Prostate gland (tissue), 2 donors: ENCODE results near the gene PAPSS2. TPM values are rescaled to one million over a fixed set of nuclear protein-coding genes. Genes with fewer than 3 reads are reported as not detected.
"Not testable (repeated sequence)": the region's sequence is repeated elsewhere in the genome, so short reads cannot be mapped to it uniquely, and the experiment has no call there.

ENCODE experiments used
- DNase-seq: peaks from one replicate; pipeline ENCODE4 v3.0.0-alpha.2; 2019; ENCODE audit warnings: low spot score
- H3K27ac ChIP-seq, 2 donors: fragments of 200-600 bp; sonication (generic); 2 replicates each; pipeline ENCODE4 v1.5.1; 2017 to 2019
- H3K27me3 ChIP-seq: fragments of 200-600 bp; sonication (generic); replicated peaks from 2 replicates; pipeline ENCODE4 v1.5.1; 2019; ENCODE audit not compliant: insufficient read depth
- H3K36me3 ChIP-seq, 2 donors: fragments of 200-600 bp; sonication (generic); 1 replicate in 1 of 2; 2 replicates in 1 of 2; pipeline versions ENCODE4 v1.5.1 to v1.8.1; 2017 to 2019
- H3K4me1 ChIP-seq: fragments of 200-600 bp; sonication (generic); replicated peaks from 2 replicates; pipeline ENCODE4 v1.5.1; 2019
- H3K4me3 ChIP-seq, 2 donors: fragments of 200-600 bp; sonication (generic); 2 replicates each; pipeline ENCODE4 v1.5.1; 2017 to 2019
- H3K9me3 ChIP-seq: fragments of 200-600 bp; sonication (generic); 2 replicates; pipeline ENCODE4 v1.5.1; 2017
- POLR2A ChIP-seq: fragments of 450-650 bp; IDR thresholded peaks from one replicate; pipeline ENCODE4 v1.6.1; 2016; ENCODE audit warnings: antibody characterized with exemption, mild to moderate bottlenecking
- POLR2AphosphoS5 ChIP-seq: sonication (generic); formaldehyde crosslinking; IDR thresholded peaks from one replicate; pipeline ENCODE4 v1.6.1; 2017; ENCODE audit warnings: antibody characterized with exemption
- WGBS: methylation state at CpG from one replicate; pipeline ENCODE4 v1.1.5; 2018; 5-methylcytosine and 5-hydroxymethylcytosine counted together
- intact Hi-C: fragments of 100-400 bp; cut with DNase I; formaldehyde crosslinking; loops from one replicate; pipeline ENCODE4 v1.14.2; 2022
- total RNA-seq, 2 donors: library from RNA; depleted of rRNA; stranded (reverse); fragments of >200 nt; gene quantifications; one replicate each; pipeline ENCODE4 v1.1.0, GENCODE V29; 2016
- TF ChIP-seq, protein P1 (sequence below), 4 experiments: fragments of 200-600 bp in 2 of 4; fragments of 450-650 bp in 2 of 4; sonication (generic) in 2 of 4; IDR thresholded peaks; 1 replicate in 3 of 4; 2 replicates in 1 of 4; pipeline ENCODE4 v1.5.1; 2016 to 2019; ENCODE audit warnings: antibody characterized with exemption in 4 of 4, mild to moderate bottlenecking in 2 of 4, moderate library complexity in 2 of 4

The PAPSS2 gene
- total RNA-seq, 2 donors from 2014 or later = 5.5 to 9.0 TPM

DNA sequence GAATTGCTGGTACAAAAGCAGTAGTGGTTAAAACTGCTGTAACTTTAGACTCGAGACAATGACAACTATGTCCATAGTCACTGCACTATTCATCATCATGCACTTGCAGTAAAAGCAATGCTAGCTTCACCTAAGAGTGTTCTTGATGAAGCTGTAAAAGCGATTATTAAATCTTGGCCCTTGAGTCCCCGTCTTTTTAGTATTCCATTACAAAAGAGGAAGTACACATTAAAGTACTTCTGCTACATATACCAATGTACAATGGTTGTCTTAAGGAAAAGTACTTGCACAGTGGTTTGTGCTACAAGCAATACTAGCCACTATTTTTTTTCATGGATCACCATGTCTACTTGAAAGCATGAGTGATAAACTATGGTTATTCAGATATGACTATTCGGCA is 80.0 kb downstream of the PAPSS2 start:
- 71% methylated on average over 4 of the region's 4 CpGs for WGBS
- H3K27me3 ChIP-seq = no peaks in the 10 kb centered on the region
- H3K9me3 ChIP-seq = no peaks in the 10 kb centered on the region
- no peaks in the 10 kb centered on the region for H3K4me1 ChIP-seq
- H3K4me3 ChIP-seq = no peak overlapping the region
- H3K27ac ChIP-seq = no peak overlapping the region
- no peaks in the 10 kb centered on the region for H3K36me3 ChIP-seq
- DNase-seq = no peak
- intact Hi-C loops = loop anchor here (5.0 kb wide), 1 partner anchor 207 kb away; no protein-coding TSS in a partner anchor
- TF ChIP-seq, protein P1, sequence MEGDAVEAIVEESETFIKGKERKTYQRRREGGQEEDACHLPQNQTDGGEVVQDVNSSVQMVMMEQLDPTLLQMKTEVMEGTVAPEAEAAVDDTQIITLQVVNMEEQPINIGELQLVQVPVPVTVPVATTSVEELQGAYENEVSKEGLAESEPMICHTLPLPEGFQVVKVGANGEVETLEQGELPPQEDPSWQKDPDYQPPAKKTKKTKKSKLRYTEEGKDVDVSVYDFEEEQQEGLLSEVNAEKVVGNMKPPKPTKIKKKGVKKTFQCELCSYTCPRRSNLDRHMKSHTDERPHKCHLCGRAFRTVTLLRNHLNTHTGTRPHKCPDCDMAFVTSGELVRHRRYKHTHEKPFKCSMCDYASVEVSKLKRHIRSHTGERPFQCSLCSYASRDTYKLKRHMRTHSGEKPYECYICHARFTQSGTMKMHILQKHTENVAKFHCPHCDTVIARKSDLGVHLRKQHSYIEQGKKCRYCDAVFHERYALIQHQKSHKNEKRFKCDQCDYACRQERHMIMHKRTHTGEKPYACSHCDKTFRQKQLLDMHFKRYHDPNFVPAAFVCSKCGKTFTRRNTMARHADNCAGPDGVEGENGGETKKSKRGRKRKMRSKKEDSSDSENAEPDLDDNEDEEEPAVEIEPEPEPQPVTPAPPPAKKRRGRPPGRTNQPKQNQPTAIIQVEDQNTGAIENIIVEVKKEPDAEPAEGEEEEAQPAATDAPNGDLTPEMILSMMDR (IDR thresholded peaks at IDR 0.05) = no peak
- TF ChIP-seq POLR2AphosphoS5 (no peak), POLR2A (no peak)

GRCh38 chr10:87740254-87740655 is 80.6 kb downstream of the PAPSS2 start:
- intact Hi-C loops = no loop called here
- Histone ChIP-seq H3K4me1 (no peaks in the 10 kb centered on the region), H3K36me3 (no peaks in the 10 kb centered on the region), H3K27ac (no peak overlapping the region), H3K27me3 (no peaks in the 10 kb centered on the region), H3K4me3 (no peak overlapping the region), H3K9me3 (no peaks in the 10 kb centered on the region)
- no peak for DNase-seq
- TF ChIP-seq POLR2AphosphoS5 (no peak), POLR2A (no peak)
- TF ChIP-seq, protein P1 (IDR thresholded peaks at IDR 0.05) = no peak

DNA sequence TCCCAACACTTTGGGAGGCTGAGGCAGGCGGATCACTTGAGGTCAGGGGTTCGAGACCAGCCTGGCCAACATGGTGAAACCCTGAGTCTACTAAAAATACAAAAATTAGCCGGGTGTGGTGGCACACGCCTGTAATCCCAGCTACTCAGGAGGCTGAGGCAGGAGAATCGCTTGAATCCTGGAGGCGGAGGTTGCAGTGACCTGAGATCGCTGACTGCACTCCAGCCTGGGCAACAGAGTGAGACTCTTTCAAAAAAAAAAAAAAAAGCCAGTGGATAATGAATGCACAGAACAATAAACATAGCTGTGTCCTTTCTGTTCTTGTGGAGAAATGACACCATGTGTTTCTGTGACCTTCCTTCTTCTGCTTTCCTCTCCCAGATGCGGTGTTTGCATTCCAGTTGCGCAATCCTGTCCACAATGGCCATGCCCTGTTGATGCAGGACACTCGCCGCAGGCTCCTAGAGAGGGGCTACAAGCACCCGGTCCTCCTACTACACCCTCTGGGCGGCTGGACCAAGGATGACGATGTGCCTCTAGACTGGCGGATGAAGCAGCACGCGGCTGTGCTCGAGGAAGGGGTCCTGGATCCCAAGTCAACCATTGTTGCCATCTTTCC is 83.4 kb downstream of the PAPSS2 start:
- H3K9me3 ChIP-seq, intact Hi-C loops, H3K27ac ChIP-seq, H3K27me3 ChIP-seq, DNase-seq, H3K4me1 ChIP-seq, H3K36me3 ChIP-seq, H3K4me3 ChIP-seq: not testable (repeated sequence)
- WGBS = 95% methylated on average over 18 of the region's 18 CpGs

DNA sequence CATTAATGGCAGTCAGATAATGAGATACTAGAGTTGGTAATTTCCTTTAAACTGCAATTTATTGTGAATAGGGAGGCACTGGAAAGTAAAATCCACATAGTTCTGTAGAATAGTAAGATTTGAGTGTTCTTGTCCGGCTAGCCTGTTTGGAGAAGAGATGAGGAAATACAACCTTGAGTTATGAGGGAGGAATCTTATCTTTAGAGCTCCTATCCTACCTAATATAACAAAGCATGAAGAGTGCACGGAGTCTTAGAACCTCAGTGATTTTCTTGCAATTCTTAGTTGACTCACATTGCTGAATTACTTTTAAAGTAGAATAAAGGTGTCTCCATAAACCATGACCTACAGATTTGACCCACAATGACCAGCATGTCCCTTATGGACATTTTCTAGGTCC is 84.9 kb downstream of the PAPSS2 start:
- Histone ChIP-seq H3K27ac (no peak overlapping the region), H3K4me1 (no peaks in the 10 kb centered on the region), H3K9me3 (no peaks in the 10 kb centered on the region), H3K36me3 (no peaks in the 10 kb centered on the region), H3K4me3 (no peak overlapping the region), H3K27me3 (no peaks in the 10 kb centered on the region)
- intact Hi-C loops = no loop called here
- no peak for DNase-seq
- no peak for TF ChIP-seq POLR2A
- no peak for TF ChIP-seq POLR2AphosphoS5
- TF ChIP-seq, protein P1 (IDR thresholded peaks at IDR 0.05) = no peak
- 90% methylated on average over 2 of the region's 2 CpGs for WGBS

DNA sequence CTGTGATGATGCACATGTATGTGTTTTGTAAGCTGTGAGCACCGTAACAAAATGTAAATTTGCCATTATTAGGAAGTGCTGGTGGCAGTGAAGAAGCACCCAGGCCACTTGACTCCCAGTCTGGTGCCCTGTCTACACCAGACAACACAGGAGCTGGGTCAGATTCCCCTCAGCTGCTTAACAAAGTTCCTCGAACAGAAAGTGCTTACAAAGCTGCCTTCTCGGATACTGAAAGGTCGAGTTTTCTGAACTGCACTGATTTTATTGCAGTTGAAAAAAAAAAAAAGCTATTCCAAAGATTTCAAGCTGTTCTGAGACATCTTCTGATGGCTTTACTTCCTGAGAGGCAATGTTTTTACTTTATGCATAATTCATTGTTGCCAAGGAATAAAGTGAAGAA is 87.2 kb downstream of the PAPSS2 start:
- no peaks in the 10 kb centered on the region for H3K36me3 ChIP-seq
- intact Hi-C loops = no loop called here
- H3K27me3 ChIP-seq = no peaks in the 10 kb centered on the region
- no peak for DNase-seq
- no peak overlapping the region for H3K27ac ChIP-seq
- WGBS = 7% methylated on average over 4 of the region's 4 CpGs
- TF ChIP-seq POLR2A (no peak), POLR2AphosphoS5 (no peak)
- TF ChIP-seq, protein P1 (IDR thresholded peaks at IDR 0.05) = no peak
- no peak overlapping the region for H3K4me3 ChIP-seq
- H3K4me1 ChIP-seq = no peaks in the 10 kb centered on the region
- no peaks in the 10 kb centered on the region for H3K9me3 ChIP-seq

DNA sequence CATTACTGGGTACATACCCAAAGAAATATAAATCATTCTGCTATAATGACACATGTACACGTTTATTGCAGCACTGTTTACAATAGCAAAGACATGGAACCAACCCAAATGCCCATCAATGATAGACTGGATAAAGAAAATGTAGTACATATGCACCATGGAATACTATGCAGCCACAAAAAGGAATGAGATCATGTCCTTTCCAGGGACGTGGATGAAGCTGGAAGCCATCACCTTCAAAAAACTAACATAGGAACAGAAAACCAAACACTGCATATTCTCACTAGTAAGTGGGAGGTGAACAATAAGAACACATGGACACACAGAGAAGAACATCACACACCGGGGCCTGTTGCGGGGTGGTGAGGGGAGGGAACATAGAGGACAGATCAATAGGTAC is 88.6 kb downstream of the PAPSS2 start:
- 78% methylated on average over 4 of the region's 4 CpGs for WGBS
- H3K9me3 ChIP-seq, H3K36me3 ChIP-seq, H3K4me3 ChIP-seq, H3K4me1 ChIP-seq, H3K27me3 ChIP-seq, DNase-seq, intact Hi-C loops, H3K27ac ChIP-seq: not testable (repeated sequence)
